Ishikawa (cell line): ENCODE results near the gene RWDD1.
A peak's percentile ranks its signal among the peaks of the same experiment; 100 is the strongest.

Experiments used
- CEBPB ChIP-seq: IDR thresholded peaks from 2 replicates; pipeline ENCODE4 v1.6.1; 2012
- CREB1 ChIP-seq: IDR thresholded peaks from 2 replicates; pipeline ENCODE4 v1.6.1; 2012; ENCODE audit warnings: low read depth
- EGR1 ChIP-seq: IDR thresholded peaks from 2 replicates; pipeline ENCODE4 v1.6.1; 2012
- EP300 ChIP-seq: IDR thresholded peaks from 2 replicates; pipeline ENCODE4 v1.6.1; 2012; ENCODE audit warnings: borderline replicate concordance
- FOXM1 ChIP-seq: IDR thresholded peaks from 2 replicates; pipeline ENCODE4 v1.6.1; 2012; ENCODE audit warnings: low read depth, borderline replicate concordance
- NFIC ChIP-seq: IDR thresholded peaks from 2 replicates; pipeline ENCODE4 v1.6.1; 2012
- RAD21 ChIP-seq: IDR thresholded peaks from 2 replicates; pipeline ENCODE4 v1.6.1; 2012; ENCODE audit warnings: low read depth
- TAF1 ChIP-seq: IDR thresholded peaks from 2 replicates; pipeline ENCODE4 v1.6.1; 2012; ENCODE audit warnings: low read depth, mild to moderate bottlenecking
- TCF12 ChIP-seq: IDR thresholded peaks from 2 replicates; pipeline ENCODE4 v1.6.1; 2012; ENCODE audit warnings: low read depth
- TEAD4 ChIP-seq: IDR thresholded peaks from 2 replicates; pipeline ENCODE4 v1.6.1; 2012
- YY1 ChIP-seq: IDR thresholded peaks from 2 replicates; pipeline ENCODE4 v1.6.1; 2012; ENCODE audit warnings: low read depth
- ZBTB7A ChIP-seq: IDR thresholded peaks from 2 replicates; pipeline ENCODE4 v1.6.1; 2012; ENCODE audit warnings: low read depth
- TF ChIP-seq, protein P1 (sequence below): IDR thresholded peaks from 2 replicates; pipeline ENCODE4 v1.6.1; 2012
- TF ChIP-seq, protein P2 (sequence below): IDR thresholded peaks from 2 replicates; pipeline ENCODE4 v1.6.1; 2012
- TF ChIP-seq, protein P3 (sequence below): IDR thresholded peaks from 2 replicates; pipeline ENCODE4 v1.6.1; 2012; ENCODE audit warnings: low read depth, mild to moderate bottlenecking

The RWDD1 gene

DNA sequence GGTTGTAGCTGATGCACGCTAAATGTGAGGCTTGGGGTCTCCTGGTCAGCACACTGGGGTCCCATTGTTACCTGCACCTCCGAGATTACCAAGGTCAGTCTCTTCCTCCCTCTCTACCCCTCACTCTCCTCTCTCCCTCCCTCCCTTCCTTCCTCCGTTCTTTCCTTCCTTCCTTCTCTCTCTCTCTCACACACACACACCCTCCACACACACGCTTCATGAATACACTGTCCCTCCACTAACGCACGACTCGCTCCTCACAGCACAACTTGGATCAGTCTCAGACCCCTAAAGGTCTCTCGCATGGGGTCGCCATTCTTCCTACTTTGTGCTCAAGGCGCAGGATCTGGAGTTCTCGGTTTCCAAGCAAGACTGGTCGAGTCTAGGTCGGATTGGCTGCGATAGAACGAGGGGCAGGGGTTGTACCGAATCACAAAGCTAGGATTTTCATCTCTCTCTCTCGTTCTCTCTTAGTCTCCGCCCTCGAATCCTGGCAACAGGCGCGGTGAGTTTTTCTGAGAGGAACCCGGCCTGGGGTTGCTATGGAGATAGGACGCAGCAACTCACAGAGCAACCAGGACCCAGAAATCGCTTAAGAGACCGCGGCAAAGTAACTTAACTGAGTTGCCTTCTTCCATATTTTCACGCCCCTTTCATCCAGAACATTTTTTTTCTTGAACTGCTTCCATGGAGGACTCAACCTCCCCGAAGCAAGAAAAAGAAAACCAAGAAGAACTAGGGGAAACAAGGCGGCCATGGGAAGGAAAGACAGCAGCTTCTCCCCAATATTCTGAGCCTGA lies 44.8 kb downstream of the RWDD1 start, which contains the start of gene RSPH4A:
Gene RSPH4A (plus strand): TSS at position 543 of the 800 bp plus-strand sequence. CDS start 145 bp downstream, at position 688.
- TF ChIP-seq CEBPB (no peak), YY1 (peak; percentile 72), RAD21 (peak; percentile 36; the same call in 1 of the 2 replicates), ZBTB7A (0 out of 2 replicates have a peak, but pooled peaks have one; percentile 37)
- TF ChIP-seq, protein P1, sequence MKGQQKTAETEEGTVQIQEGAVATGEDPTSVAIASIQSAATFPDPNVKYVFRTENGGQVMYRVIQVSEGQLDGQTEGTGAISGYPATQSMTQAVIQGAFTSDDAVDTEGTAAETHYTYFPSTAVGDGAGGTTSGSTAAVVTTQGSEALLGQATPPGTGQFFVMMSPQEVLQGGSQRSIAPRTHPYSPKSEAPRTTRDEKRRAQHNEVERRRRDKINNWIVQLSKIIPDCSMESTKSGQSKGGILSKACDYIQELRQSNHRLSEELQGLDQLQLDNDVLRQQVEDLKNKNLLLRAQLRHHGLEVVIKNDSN = no peak

DNA sequence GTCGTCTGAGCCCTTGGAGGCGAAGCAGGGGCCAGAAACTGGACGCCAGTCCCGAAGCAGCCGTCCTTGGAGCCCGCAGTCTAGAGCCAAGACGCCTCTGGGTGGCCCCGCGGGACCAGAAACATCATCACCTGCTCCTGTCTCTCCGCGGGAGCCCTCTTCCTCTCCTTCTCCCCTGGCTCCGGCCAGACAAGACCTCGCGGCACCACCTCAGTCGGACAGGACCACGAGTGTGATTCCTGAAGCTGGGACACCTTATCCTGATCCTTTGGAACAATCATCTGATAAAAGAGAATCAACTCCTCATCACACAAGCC lies 45.4 kb downstream of the RWDD1 start:
- TF ChIP-seq, protein P2, sequence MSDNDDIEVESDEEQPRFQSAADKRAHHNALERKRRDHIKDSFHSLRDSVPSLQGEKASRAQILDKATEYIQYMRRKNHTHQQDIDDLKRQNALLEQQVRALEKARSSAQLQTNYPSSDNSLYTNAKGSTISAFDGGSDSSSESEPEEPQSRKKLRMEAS = no peak
- TF ChIP-seq TCF12 (no peak), TEAD4 (no peak), TAF1 (no peak), ZBTB7A (no peak), EP300 (no peak), CEBPB (no peak), YY1 (no peak), FOXM1 (no peak), EGR1 (no peak), RAD21 (no peak), NFIC (no peak), CREB1 (no peak)
- TF ChIP-seq, protein P1 = no peak
- TF ChIP-seq, protein P3, sequence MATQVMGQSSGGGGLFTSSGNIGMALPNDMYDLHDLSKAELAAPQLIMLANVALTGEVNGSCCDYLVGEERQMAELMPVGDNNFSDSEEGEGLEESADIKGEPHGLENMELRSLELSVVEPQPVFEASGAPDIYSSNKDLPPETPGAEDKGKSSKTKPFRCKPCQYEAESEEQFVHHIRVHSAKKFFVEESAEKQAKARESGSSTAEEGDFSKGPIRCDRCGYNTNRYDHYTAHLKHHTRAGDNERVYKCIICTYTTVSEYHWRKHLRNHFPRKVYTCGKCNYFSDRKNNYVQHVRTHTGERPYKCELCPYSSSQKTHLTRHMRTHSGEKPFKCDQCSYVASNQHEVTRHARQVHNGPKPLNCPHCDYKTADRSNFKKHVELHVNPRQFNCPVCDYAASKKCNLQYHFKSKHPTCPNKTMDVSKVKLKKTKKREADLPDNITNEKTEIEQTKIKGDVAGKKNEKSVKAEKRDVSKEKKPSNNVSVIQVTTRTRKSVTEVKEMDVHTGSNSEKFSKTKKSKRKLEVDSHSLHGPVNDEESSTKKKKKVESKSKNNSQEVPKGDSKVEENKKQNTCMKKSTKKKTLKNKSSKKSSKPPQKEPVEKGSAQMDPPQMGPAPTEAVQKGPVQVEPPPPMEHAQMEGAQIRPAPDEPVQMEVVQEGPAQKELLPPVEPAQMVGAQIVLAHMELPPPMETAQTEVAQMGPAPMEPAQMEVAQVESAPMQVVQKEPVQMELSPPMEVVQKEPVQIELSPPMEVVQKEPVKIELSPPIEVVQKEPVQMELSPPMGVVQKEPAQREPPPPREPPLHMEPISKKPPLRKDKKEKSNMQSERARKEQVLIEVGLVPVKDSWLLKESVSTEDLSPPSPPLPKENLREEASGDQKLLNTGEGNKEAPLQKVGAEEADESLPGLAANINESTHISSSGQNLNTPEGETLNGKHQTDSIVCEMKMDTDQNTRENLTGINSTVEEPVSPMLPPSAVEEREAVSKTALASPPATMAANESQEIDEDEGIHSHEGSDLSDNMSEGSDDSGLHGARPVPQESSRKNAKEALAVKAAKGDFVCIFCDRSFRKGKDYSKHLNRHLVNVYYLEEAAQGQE = no peak

DNA sequence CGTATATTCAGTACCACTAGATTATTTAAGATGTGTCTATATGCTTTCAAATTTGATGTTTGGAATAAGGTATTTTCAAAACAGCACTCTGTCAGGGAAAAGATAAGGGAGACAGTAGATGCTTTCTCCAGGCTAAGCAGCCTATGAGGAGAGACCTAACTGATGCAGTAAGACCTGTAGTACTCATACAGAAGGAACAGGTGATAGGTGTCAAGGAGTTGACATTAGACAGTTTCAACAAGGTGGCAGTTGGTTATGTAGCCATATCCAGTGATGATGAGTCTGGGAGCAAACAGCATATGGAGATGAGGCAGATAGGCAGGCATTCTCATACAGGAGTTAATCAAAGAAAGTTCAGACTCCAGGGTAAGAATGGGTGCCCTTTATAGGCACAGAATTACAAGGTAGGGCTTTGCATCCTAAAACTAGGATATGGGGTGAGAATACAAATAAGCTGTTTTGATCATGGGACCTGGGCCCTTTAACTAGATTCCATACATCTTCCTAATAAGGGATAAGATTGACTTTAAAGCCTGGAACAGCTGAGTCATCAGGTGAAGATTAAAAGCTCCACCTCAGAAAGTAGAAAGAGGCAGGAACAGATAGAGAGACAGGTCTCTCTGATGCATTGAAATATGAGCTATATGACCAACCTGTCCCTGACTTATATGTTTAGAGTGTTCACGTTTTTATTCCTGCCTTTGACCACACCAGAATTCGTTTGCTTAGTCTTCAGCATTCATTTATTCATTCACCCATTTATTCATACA lies 52.9 kb downstream of the RWDD1 start:
- no peak for TF ChIP-seq FOXM1
- TF ChIP-seq EP300 = no peak
- TF ChIP-seq TAF1 = no peak
- TF ChIP-seq, protein P1 = no peak
- no peak for TF ChIP-seq TCF12
- TF ChIP-seq CREB1 = no peak
- TF ChIP-seq TEAD4 = no peak
- no peak for TF ChIP-seq ZBTB7A
- no peak for TF ChIP-seq NFIC
- TF ChIP-seq, protein P2 = no peak
- TF ChIP-seq EGR1 = no peak

DNA sequence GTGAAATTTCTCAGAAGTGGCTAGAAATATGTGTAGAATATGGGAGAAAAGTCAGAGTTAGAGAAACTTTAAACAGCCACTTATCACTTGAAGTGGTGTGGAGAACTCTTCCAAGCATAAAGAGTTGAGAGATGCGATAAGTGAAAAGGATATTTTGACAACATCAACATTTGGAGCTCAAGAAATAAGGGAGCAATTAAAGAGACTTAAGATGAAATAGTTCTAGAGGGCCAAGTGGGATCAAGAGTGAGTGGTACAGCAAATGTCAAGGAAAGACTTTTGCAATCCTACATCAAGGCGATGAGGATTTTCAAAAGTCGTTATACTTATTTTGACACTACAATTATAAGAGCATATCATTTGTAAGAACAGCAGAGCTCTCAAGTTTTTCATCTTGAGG lies 54.6 kb downstream of the RWDD1 start:
- TF ChIP-seq TEAD4 (no peak), YY1 (no peak), TAF1 (no peak), FOXM1 (no peak), ZBTB7A (no peak), CEBPB (no peak), EGR1 (no peak), RAD21 (no peak), TCF12 (no peak)
- TF ChIP-seq, protein P3 = no peak
- TF ChIP-seq, protein P1 = no peak
